Measurements from ENCODE around the gene GPR173. TPM values are rescaled to one million over a fixed set of nuclear protein-coding genes. Genes with fewer than 3 reads are reported as not detected.

The GPR173 gene
- total RNA-seq, 1 experiment from 2014 or later, result 1.6 TPM

DNA sequence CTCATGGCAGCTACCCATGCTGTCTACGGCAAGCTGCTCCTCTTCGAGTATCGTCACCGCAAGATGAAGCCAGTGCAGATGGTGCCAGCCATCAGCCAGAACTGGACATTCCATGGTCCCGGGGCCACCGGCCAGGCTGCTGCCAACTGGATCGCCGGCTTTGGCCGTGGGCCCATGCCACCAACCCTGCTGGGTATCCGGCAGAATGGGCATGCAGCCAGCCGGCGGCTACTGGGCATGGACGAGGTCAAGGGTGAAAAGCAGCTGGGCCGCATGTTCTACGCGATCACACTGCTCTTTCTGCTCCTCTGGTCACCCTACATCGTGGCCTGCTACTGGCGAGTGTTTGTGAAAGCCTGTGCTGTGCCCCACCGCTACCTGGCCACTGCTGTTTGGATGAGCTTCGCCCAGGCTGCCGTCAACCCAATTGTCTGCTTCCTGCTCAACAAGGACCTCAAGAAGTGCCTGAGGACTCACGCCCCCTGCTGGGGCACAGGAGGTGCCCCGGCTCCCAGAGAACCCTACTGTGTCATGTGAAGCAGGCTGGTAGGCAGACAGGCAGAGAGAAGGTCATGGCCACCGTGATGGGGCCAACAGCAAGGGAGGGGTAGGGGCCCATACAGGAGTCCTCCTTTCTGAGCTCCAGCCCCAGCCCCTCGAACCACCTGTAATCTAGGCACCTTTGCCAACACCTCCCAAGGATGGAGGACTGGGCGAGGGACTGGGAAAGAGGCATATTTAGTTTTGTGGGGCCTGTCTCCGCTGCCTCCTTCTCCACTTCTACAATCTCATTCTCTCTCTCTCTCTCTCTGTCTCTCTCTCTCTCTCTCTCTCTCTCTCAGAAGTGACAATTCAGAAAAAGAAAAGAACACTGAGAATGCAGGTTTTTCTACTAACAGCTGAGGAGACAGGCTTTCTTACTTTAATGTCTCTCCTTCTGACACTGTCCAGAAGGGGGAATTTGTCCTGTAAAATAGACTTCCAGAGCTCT is 28.9 kb downstream of the GPR173 start:
- ChIA-PET CTCF (no interaction called here), POLR2A (ENCODE audit: unreplicated experiment) (no interaction called here)
- Histone ChIP-seq H3K4me3 (ENCODE audit: low read length) (no peak overlapping the region), H3K4me1 (ENCODE audit: insufficient read depth, low read length) (peaks cover 2% of the 10 kb centered on the region; the same call in 1 of the 2 replicates), H3K9me2 (replicated peaks; ENCODE audit: low read length) (no peaks in the 10 kb centered on the region), H3K27me3 (ENCODE audit: low read length) (no peaks in the 10 kb centered on the region), H3K36me3 (ENCODE audit: low read depth, low read length) (no peaks in the 10 kb centered on the region), H3K9ac (ENCODE audit: low read length) (no peak overlapping the region), H3K27ac (ENCODE audit: low read length) (no peak overlapping the region), H3K9me3 (ENCODE audit: low read length) (no peaks in the 10 kb centered on the region), H3K4me2 (ENCODE audit: low read length) (no peak overlapping the region), H2AFZ (ENCODE audit: low read length) (no peak overlapping the region), H4K20me1 (ENCODE audit: low read length) (peaks cover under 1% of the 10 kb centered on the region), H3F3A (ENCODE audit: low read length, unreplicated experiment) (no peaks in the 10 kb centered on the region), H3K79me2 (ENCODE audit: low read length) (peaks cover 2% of the 10 kb centered on the region)
- TF ChIP-seq, protein P1, sequence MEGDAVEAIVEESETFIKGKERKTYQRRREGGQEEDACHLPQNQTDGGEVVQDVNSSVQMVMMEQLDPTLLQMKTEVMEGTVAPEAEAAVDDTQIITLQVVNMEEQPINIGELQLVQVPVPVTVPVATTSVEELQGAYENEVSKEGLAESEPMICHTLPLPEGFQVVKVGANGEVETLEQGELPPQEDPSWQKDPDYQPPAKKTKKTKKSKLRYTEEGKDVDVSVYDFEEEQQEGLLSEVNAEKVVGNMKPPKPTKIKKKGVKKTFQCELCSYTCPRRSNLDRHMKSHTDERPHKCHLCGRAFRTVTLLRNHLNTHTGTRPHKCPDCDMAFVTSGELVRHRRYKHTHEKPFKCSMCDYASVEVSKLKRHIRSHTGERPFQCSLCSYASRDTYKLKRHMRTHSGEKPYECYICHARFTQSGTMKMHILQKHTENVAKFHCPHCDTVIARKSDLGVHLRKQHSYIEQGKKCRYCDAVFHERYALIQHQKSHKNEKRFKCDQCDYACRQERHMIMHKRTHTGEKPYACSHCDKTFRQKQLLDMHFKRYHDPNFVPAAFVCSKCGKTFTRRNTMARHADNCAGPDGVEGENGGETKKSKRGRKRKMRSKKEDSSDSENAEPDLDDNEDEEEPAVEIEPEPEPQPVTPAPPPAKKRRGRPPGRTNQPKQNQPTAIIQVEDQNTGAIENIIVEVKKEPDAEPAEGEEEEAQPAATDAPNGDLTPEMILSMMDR (conservative IDR thresholded peaks at IDR 0.05; ENCODE audit: low read depth, low read length), result peak; percentile 23; the same call in 1 of the 2 replicates
- no peak for TF ChIP-seq EZH2phosphoT487 (IDR thresholded peaks at IDR 0.05; ENCODE audit: borderline replicate concordance, low read length)
- DNase-seq, result no peak
- ATAC-seq, result no peak
- BruUV-seq (replicated peaks), result no TSS peak
- intact Hi-C loops (cut with micrococcal nuclease), result no loop called here

DNA sequence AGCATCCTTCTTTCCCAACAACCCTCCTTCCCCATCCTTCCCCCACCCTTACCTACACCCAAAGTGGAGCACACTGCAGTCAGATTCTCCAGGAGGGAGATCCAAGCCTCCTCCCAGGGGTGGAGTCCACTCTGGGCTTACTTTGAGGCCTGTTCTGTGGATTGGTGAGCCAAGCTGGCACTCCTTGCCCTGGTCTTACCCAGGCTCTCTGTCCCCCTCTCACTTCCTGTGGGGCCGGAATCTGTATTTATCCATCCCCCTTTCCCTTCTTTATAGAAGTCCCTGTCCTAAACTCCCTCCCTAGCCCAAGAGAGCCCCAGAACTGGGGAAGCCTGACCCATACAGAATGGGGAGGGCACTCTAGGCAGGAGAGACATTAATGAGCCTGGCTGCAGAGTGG is 30.4 kb downstream of the GPR173 start:
- intact Hi-C loops (cut with micrococcal nuclease), result no loop called here
- H2AFZ ChIP-seq (ENCODE audit: low read length), result no peak overlapping the region
- no peak overlapping the region for H3K9ac ChIP-seq (ENCODE audit: low read length)
- BruUV-seq (replicated peaks), result no TSS peak
- H3K36me3 ChIP-seq (ENCODE audit: low read depth, low read length), result no peaks in the 10 kb centered on the region
- H3K4me3 ChIP-seq (ENCODE audit: low read length), result no peak overlapping the region
- no peaks in the 10 kb centered on the region; the same call in 1 of the 2 replicates for H3K4me1 ChIP-seq (ENCODE audit: insufficient read depth, low read length)
- no peaks in the 10 kb centered on the region for H3F3A ChIP-seq (ENCODE audit: low read length, unreplicated experiment)
- peaks cover 17% of the 10 kb centered on the region for H3K79me2 ChIP-seq (ENCODE audit: low read length)
- ChIA-PET POLR2A (ENCODE audit: unreplicated experiment) (no interaction called here), CTCF (no interaction called here)
- DNase-seq, result no peak
- no peaks in the 10 kb centered on the region for H3K9me2 ChIP-seq (replicated peaks; ENCODE audit: low read length)
- TF ChIP-seq EZH2 (IDR thresholded peaks at IDR 0.05; ENCODE audit: low read length, unreplicated experiment) (no peak), EZH2phosphoT487 (IDR thresholded peaks at IDR 0.05; ENCODE audit: borderline replicate concordance, low read length) (no peak)
- TF ChIP-seq, protein P1 (conservative IDR thresholded peaks at IDR 0.05; ENCODE audit: low read depth, low read length), result no peak
- H4K20me1 ChIP-seq (ENCODE audit: low read length), result peaks cover 15% of the 10 kb centered on the region
- no peak overlapping the region for H3K4me2 ChIP-seq (ENCODE audit: low read length)
- no peaks in the 10 kb centered on the region for H3K9me3 ChIP-seq (ENCODE audit: low read length)
- H3K27me3 ChIP-seq (ENCODE audit: low read length), result no peaks in the 10 kb centered on the region
- ATAC-seq, result no peak
- H3K27ac ChIP-seq (ENCODE audit: low read length), result no peak overlapping the region

Measured in PC-3 (cell line).